Stimulated activated CD8-positive, alpha-beta memory T cell treated with anti-CD3 and anti-CD28 coated beads, Interleukin-4, amount 100 ng/mL, for 24 hours (primary cell): ENCODE data around the gene HOXB13.

Experiments
- DNase-seq: peaks from one replicate; pipeline ENCODE4 v3.0.0-alpha.2; 2020; ENCODE audit warnings: low read depth

Gene HOXB13

DNA sequence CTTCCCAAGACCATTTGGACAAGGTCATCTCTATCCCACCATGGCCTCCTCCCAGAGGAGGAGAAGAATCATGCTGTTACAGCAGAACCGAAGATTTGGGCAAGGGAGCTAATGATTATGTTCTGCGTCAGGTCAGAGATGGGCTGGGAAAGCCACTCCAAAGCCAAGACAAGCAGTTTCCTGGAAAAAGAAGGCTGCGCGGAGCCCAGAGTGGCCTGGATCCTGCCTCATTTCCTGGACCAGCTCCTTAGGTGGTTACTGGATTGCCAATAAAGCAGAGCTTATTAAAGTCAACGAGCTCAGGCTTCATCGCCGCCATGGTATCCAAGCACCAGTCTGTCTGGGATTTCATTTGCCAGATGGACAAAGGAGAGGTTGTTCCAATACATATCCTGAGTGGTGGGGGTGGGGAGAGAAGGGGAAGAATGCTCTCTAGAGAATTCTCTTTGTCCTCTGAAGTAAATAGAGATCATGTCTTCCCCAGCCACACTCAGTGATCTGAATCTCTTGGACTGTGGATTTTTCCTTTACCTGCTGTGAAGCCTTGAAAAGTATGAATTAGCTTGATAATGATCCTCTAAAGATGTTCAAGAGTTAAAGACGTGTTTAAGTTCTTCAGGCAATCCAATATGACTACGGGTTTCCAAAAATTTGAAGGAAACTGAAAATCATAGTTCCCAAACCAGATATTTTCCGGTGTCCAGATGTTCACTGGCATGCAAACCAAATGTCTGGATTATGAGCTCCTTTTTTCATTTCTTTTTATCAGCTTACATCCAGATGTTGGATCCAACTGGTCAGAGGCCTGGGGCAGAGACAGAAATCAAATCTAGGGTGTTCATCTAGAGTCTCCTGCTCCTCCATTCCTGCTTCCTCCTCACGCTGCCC lies 23.9 kb downstream of the HOXB13 start:
- DNase-seq, result no peak

DNA sequence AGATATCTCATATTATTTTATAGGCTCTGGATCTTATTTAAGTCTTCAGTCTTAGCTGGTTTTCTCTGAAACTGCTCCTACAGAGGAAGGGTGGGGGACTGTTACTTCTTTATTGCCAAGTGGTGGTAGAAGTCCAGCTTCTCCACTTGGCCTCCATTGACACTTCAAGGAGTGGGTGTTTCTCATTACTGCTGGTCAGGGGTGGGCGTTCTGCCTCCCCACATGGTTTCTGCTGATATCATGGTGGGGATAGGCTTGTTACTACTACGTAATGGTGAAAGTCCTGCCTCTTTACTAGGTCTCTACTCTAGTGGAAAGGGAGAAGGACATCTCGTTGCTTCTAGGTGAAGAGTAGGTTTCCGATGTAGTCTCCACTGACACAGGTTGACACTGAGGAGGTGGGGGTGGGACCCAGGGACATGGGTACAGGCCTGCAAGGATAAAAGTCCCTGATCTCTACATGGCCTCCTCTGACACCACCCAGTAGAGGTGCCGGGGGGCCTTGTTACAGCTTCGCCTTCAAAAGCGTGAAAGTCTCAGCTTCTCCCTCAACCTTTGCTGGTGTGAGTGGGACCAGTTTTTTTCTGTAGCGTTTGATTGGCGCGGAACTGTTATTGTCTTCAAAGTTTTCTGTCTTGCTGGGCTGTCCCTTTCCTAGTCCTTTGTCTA lies 26.6 kb downstream of the HOXB13 start:
- no peak for DNase-seq

DNA sequence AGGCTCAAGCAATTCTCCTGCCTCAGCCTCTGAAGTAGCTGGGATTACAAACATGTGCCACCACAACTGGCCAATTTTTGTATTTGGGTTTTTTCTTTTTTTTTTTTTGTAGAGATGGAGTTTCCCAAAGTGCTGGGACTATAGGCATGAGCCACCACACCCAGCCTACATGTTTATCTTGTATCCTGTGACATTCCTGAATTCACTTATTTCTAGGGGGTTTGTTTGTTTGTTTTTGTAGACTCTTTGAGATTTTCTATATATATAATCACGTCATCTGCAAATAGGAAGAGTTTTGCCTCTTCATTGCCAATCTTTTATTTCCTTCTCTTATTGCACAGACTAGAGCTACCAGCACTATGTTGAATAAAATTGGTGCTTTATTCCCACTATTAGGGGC lies 35.4 kb downstream of the HOXB13 start:
- DNase-seq, result no peak

DNA sequence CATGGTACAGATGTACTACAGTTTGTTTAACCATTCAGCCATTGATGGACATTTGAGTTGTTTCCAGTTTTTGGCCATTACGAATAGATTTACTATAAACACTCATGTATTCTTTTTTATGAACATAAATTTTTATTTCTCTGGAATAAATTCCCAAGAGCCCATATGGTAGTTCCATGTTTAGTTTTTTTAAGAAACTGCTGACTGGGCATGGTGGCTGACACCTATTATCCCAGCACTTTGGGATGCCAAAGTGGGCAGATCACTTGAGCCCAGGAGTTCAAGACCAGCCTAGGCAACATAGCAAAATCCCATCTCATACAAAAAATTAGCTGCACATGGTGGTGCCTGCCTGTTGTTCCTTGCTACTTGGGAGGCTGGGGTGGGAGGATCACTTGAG lies 36.5 kb downstream of the HOXB13 start:
- no peak for DNase-seq

DNA sequence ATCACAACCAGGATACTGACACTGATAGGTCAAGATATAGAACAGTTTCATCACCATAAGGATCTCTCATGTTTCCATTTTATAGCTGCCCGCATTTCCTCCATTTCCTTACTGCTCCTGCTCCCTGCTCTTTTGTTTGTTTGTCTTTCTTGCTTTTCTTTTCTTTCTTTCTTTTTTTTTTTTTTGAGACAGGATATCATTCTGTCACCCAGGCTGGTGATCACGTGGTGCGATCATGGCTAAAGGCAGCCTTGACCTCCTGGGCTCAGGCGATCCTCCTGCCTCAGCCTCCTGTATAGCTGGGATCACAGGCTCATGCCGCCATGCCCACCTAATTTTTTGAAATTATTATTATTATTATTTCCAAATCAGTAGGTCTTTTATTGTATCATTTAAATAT lies 37.9 kb downstream of the HOXB13 start:
- DNase-seq, result no peak

DNA sequence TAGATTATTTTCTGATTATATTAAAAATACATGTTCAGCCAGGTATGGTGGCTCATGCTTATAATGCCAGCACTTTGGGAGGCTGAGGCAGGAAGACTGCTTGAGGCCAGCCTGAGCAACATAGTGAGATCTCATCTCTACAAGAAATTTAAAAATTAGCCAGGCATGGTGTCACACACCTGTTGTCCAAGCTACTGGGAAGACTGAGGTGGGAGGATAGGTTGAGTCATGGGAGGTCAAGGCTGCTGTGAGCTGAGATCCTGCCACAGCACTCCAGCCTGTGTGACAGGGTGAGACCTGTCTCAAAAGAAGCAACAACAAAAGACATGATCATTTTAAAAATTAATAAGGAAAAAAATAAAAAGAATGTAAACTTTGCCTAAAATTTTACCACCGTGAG lies 46.9 kb downstream of the HOXB13 start:
- no peak for DNase-seq

DNA sequence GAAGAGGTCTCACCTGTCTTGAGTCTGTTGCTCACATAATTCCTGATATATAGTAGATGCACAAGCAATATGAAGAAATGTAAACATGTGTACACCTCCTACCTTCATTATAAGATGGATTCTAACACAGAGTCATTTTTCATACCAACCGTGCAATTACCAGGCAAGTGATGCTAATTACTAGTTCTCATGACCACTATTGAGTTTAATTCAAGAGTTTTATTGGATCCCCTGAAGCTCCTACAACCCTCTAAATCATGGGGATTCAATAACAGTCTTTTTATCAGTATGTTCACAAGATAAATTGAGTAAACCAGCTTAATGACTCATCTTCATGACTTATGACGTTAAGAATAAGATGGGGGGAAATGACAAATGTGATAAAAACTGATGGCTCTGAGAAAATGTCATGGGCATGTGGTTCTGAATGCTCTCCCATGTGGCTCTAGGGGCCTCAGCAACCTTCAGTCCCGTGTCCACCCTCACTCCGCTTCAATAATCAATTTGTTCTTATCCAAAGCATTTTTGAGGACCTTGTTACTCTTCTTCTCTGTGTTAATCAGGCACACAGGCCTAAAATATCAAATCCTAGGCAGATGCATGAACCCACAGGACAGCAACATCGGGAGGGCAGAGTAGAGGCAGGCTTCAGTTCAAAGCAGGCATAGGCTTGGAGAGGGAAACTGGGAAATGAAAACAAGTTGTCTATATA lies 49.0 kb downstream of the HOXB13 start:
- no peak for DNase-seq

DNA sequence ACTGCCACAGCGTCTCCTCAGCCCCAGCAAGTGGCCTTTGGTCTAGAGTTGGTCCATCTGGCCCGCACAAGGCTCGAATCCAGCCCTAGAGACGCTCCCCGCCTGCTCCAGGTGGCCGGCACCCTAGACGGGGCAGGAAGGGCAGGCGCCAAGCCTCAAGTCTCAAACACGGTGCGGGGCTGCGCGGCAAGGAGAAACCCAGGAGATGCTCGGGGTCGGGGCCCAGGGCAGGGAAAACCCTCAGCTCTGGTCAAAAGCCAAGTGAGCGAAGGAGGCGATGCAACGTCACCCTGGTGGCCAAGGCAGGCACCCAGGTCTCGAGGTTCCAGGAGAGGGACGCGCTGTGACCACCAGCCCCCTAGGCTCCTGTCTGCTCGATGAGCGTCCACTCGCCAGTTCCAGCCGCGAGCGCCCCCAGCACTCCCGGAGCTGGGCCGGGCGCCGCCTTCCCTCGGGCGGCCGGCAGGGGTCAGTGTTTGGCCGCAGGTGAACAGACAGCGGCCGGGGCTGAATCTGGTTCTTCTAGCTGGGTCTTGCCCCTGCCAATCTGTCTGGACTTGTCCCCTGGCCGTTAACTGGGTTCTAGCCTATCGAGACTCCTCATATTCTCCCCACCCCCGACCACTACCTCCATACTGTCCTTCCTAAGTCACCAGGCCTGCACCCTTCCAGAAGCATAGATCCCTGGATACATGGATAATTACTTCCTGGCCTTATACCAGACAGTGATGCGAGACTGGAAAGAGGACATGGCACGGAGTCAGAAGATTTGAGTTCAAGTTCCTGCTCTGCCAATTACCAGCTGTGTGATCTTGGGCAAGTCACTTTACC lies 50.2 kb downstream of the HOXB13 start:
- DNase-seq, result peak; percentile 57

DNA sequence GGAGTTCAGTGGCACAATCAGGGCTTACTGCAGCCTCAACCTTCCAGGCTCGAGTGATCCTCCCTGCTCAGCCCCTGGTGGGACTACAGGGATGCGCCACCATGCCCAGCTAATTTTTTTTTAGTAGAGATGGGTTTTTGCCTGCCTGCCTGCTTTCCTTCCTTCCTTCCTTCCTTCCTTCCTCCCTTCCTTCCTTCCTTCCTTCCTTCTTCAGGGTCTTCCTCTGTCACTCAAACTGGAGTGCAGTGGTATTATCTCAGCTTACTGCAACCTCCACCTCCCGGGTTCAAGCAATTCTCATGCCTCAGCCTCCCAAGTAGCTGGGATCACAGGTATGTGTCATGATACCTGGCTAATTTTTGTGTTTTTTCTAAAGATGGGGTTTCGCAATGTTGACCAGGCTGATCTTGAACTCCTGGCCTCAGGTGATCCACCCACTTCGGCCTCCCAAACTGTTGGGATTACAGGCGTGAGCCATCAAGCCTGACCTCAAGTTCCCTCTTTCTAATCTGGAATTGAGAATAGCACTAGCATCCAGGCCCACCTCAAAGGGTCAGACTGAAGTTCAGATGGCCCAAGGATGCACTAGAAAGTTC lies 51.5 kb downstream of the HOXB13 start:
- DNase-seq, result no peak
